Measurements from ENCODE around the gene PUSL1.

PUSL1 gene

GRCh38 chr1:1305300-1306069 is 2.9 kb upstream of the PUSL1 start:
- Mint-ChIP-seq H3K4me3 (peak overlapping the region; percentile 85), H3K9me3 (no peaks in the 10 kb centered on the region), H3K36me3 (ENCODE audit: low read depth) (no peaks in the 10 kb centered on the region), H3K27me3 (ENCODE audit: low read depth, poor library complexity) (peaks cover 3% of the 10 kb centered on the region), H3K4me1 (peaks cover 27% of the 10 kb centered on the region), H3K27ac (peak overlapping the region; percentile 51)
- no peak for TF ChIP-seq CTCF (IDR thresholded peaks at IDR 0.05)
- DNase-seq = no peak

- no peak for DNase-seq
- Mint-ChIP-seq H3K36me3 (ENCODE audit: low read depth) (no peaks in the 10 kb centered on the region), H3K9me3 (no peaks in the 10 kb centered on the region), H3K27ac (peak overlapping the region; percentile 51), H3K27me3 (ENCODE audit: low read depth, poor library complexity) (peaks cover 6% of the 10 kb centered on the region), H3K4me1 (peaks cover 27% of the 10 kb centered on the region), H3K4me3 (peak overlapping the region; percentile 85)
- TF ChIP-seq CTCF (IDR thresholded peaks at IDR 0.05) = no peak
Observed at GRCh38 chr1:1306070-1306660, 2.2 kb upstream of the PUSL1 start.

GRCh38 chr1:1306661-1307260 is 1.6 kb upstream of the PUSL1 start:
- no peak for TF ChIP-seq CTCF (IDR thresholded peaks at IDR 0.05)
- H3K9me3 Mint-ChIP-seq = no peaks in the 10 kb centered on the region
- no peak for DNase-seq
- peak overlapping the region; percentile 85 for H3K4me3 Mint-ChIP-seq
- H3K36me3 Mint-ChIP-seq (ENCODE audit: low read depth) = no peaks in the 10 kb centered on the region
- peaks cover 6% of the 10 kb centered on the region for H3K27me3 Mint-ChIP-seq (ENCODE audit: low read depth, poor library complexity)
- no peak overlapping the region for H3K27ac Mint-ChIP-seq
- peaks cover 27% of the 10 kb centered on the region for H3K4me1 Mint-ChIP-seq

- Mint-ChIP-seq H3K4me1 (peaks cover 27% of the 10 kb centered on the region), H3K4me3 (peak overlapping the region; percentile 85), H3K27ac (no peak overlapping the region), H3K9me3 (no peaks in the 10 kb centered on the region), H3K27me3 (ENCODE audit: low read depth, poor library complexity) (peaks cover 6% of the 10 kb centered on the region), H3K36me3 (ENCODE audit: low read depth) (no peaks in the 10 kb centered on the region)
- no peak for DNase-seq
- no peak for TF ChIP-seq CTCF (IDR thresholded peaks at IDR 0.05)
Observed at GRCh38 chr1:1307261-1307922, 1.0 kb upstream of the PUSL1 start.

GRCh38 chr1:1308756-1309250 is 406 bp downstream of the PUSL1 start:
- Mint-ChIP-seq H3K4me1 (peaks cover 27% of the 10 kb centered on the region), H3K4me3 (peak overlapping the region; percentile 79), H3K27ac (no peak overlapping the region), H3K9me3 (no peaks in the 10 kb centered on the region), H3K27me3 (ENCODE audit: low read depth, poor library complexity) (peaks cover 6% of the 10 kb centered on the region), H3K36me3 (ENCODE audit: low read depth) (peaks cover 6% of the 10 kb centered on the region)
- no peak for TF ChIP-seq CTCF (IDR thresholded peaks at IDR 0.05)
- DNase-seq = peak; percentile 49
